Neural cell (in vitro differentiated cells): Measurements from ENCODE around the gene STAC2. TPM values are rescaled to one million over a fixed set of nuclear protein-coding genes. Genes with fewer than 3 reads are reported as not detected.

Source experiments
- H2AFZ ChIP-seq: fragments of 200-600, 300-800 bp; sonication (generic), shearing (Covaris generic); 2 replicates; pipeline ENCODE4 v1.6.0; 2014; ENCODE audit warnings: low read depth, mild to moderate bottlenecking, antibody characterized with exemption, low read length, moderate library complexity
- H3F3A ChIP-seq: fragments of 200-600 bp; shearing (Covaris generic); 2 replicates; pipeline ENCODE4 v1.6.1; 2016; ENCODE audit warnings: mild to moderate bottlenecking, moderate library complexity, mixed read lengths, antibody characterized with exemption, low read length; ENCODE audit not compliant: insufficient read depth, poor library complexity, severe bottlenecking
- H3K27ac ChIP-seq: fragments of 200-600, 300-800 bp; sonication (generic), shearing (Covaris generic); 2 replicates; pipeline ENCODE4 v1.5.1; 2014; ENCODE audit warnings: mild to moderate bottlenecking, low read length, moderate library complexity
- H3K27me3 ChIP-seq: fragments of 300-800, 200-600 bp; sonication (generic), shearing (Covaris generic); 2 replicates; pipeline ENCODE4 v1.6.0; 2014; ENCODE audit warnings: mild to moderate bottlenecking, low read depth, low read length, moderate library complexity; ENCODE audit not compliant: insufficient read depth
- H3K36me3 ChIP-seq: fragments of 300-800, 200-600 bp; sonication (generic), shearing (Covaris generic); 2 replicates; pipeline ENCODE4 v1.5.1; 2014; ENCODE audit warnings: mild to moderate bottlenecking, antibody characterized with exemption, low read length, moderate library complexity; ENCODE audit not compliant: insufficient read depth
- H3K4me2 ChIP-seq: fragments of 300-800, 200-600 bp; sonication (generic), shearing (Covaris generic); 2 replicates; pipeline ENCODE4 v1.6.0; 2014; ENCODE audit warnings: mild to moderate bottlenecking, low read length
- H3K4me3 ChIP-seq: fragments of 300-800, 200-600 bp; sonication (generic), shearing (Covaris generic); 2 replicates; pipeline ENCODE4 v1.5.1; 2014; ENCODE audit warnings: mild to moderate bottlenecking, low read length, moderate library complexity
- H3K79me2 ChIP-seq: fragments of 200-600 bp; shearing (Covaris generic); replicated peaks from 2 replicates; pipeline ENCODE4 v1.6.0; 2014; ENCODE audit warnings: mild to moderate bottlenecking, low read length, moderate library complexity; ENCODE audit not compliant: insufficient read depth
- H3K9ac ChIP-seq: fragments of 300-800, 200-600 bp; sonication (generic), shearing (Covaris generic); 2 replicates; pipeline ENCODE4 v1.6.1; 2016; ENCODE audit warnings: mild to moderate bottlenecking, low read length, mixed read lengths
- H3K9me2 ChIP-seq: fragments of 200-600 bp; shearing (Covaris generic); 2 replicates; pipeline ENCODE4 v1.6.1; 2016; ENCODE audit warnings: mild to moderate bottlenecking, low read length, mixed read lengths; ENCODE audit not compliant: insufficient read depth
- H3K9me3 ChIP-seq: fragments of 200-600, 300-800 bp; sonication (generic), shearing (Covaris generic); 2 replicates; pipeline ENCODE4 v1.6.1; 2016; ENCODE audit warnings: mild to moderate bottlenecking, mixed run types, low read length, moderate library complexity, mixed read lengths
- H4K20me1 ChIP-seq: fragments of 200-600 bp; shearing (Covaris generic); 2 replicates; pipeline ENCODE4 v1.6.1; 2016; ENCODE audit warnings: mild to moderate bottlenecking, mixed run types; ENCODE audit not compliant: insufficient read depth
- EP300 ChIP-seq: fragments of 450-650 bp; conservative IDR thresholded peaks from 2 replicates; pipeline ENCODE4 v1.6.1; 2014; ENCODE audit warnings: antibody characterized with exemption, mild to moderate bottlenecking, moderate library complexity; ENCODE audit not compliant: poor library complexity, severe bottlenecking
- EZH2 ChIP-seq: fragments of 200-600, 300-800 bp; shearing (Covaris generic), sonication (generic); IDR thresholded peaks from 2 replicates; pipeline ENCODE4 v1.6.1; 2014; ENCODE audit warnings: antibody characterized with exemption, low read length, borderline replicate concordance, mild to moderate bottlenecking; ENCODE audit not compliant: insufficient read depth, poor library complexity, severe bottlenecking
- MXI1 ChIP-seq: fragments of 450-650 bp; conservative IDR thresholded peaks from 2 replicates; pipeline ENCODE4 v1.6.1; 2014; ENCODE audit warnings: antibody characterized with exemption, mild to moderate bottlenecking; ENCODE audit not compliant: poor library complexity, severe bottlenecking
- POLR2AphosphoS5 ChIP-seq: IDR thresholded peaks from 2 replicates; pipeline ENCODE4 v1.6.1; 2012
- RAD21 ChIP-seq: fragments of 450-650 bp; conservative IDR thresholded peaks from 2 replicates; pipeline ENCODE4 v1.6.1; 2014; ENCODE audit warnings: antibody characterized with exemption, mild to moderate bottlenecking, moderate library complexity
- REST ChIP-seq: IDR thresholded peaks from 2 replicates; pipeline ENCODE4 v1.6.1; 2012; ENCODE audit warnings: borderline replicate concordance
- SMC3 ChIP-seq: fragments of 450-650 bp; conservative IDR thresholded peaks from 2 replicates; pipeline ENCODE4 v1.6.1; 2014; ENCODE audit warnings: antibody characterized with exemption, mild to moderate bottlenecking, moderate library complexity; ENCODE audit not compliant: poor library complexity
- TAF1 ChIP-seq: IDR thresholded peaks from 2 replicates; pipeline ENCODE4 v1.6.1; 2012; ENCODE audit warnings: low read depth
- polyA plus RNA-seq: library from polyadenylated mRNA; depleted of rRNA; stranded (reverse); fragments of >200 nt; gene quantifications from 2 replicates; pipeline ENCODE4 v1.2.3, GENCODE V29; 2014
- TF ChIP-seq, protein P1 (sequence below): fragments of 450-650 bp; IDR thresholded peaks from 2 replicates; pipeline ENCODE4 v1.5.1; 2014; ENCODE audit warnings: antibody characterized with exemption, mild to moderate bottlenecking, moderate library complexity; ENCODE audit not compliant: poor library complexity, severe bottlenecking

The STAC2 gene
- polyA plus RNA-seq, 1 donor from 2014 or later, result not detected

DNA sequence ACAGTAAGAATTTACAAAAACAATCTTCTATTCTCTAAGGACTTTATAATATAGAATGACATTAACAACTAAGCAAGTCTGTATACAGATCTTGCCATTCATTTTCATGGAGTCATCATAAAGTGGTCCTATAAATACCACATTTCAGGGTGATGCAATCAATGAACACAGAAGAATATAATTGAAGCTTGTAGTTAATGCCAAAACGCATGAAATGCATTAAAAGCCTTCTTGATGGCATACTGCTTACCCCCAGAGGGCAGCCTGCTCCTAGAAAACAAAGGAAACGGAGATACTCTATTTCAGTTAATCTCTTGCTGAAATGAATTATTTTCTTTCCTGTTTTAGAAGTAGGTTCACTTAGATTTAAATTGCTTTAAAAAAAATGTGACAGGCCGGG, 45.2 kb upstream of the STAC2 start:
- H3K36me3 ChIP-seq, result no peaks in the 10 kb centered on the region
- H3K4me2 ChIP-seq, result no peak overlapping the region
- H2AFZ ChIP-seq, result no peak overlapping the region
- no peak overlapping the region for H3K27ac ChIP-seq
- no peaks in the 10 kb centered on the region for H3K79me2 ChIP-seq
- H3K27me3 ChIP-seq, result no peaks in the 10 kb centered on the region
- H3K9ac ChIP-seq, result no peak overlapping the region
- H3K9me2 ChIP-seq, result no peaks in the 10 kb centered on the region
- H4K20me1 ChIP-seq, result no peaks in the 10 kb centered on the region
- no peaks in the 10 kb centered on the region for H3K9me3 ChIP-seq
- no peak overlapping the region for H3K4me3 ChIP-seq
- H3F3A ChIP-seq, result no peaks in the 10 kb centered on the region
- TF ChIP-seq MXI1, result no peak
- TF ChIP-seq, protein P1, sequence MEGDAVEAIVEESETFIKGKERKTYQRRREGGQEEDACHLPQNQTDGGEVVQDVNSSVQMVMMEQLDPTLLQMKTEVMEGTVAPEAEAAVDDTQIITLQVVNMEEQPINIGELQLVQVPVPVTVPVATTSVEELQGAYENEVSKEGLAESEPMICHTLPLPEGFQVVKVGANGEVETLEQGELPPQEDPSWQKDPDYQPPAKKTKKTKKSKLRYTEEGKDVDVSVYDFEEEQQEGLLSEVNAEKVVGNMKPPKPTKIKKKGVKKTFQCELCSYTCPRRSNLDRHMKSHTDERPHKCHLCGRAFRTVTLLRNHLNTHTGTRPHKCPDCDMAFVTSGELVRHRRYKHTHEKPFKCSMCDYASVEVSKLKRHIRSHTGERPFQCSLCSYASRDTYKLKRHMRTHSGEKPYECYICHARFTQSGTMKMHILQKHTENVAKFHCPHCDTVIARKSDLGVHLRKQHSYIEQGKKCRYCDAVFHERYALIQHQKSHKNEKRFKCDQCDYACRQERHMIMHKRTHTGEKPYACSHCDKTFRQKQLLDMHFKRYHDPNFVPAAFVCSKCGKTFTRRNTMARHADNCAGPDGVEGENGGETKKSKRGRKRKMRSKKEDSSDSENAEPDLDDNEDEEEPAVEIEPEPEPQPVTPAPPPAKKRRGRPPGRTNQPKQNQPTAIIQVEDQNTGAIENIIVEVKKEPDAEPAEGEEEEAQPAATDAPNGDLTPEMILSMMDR, result peak; percentile 20
- no peak for TF ChIP-seq EP300
- TF ChIP-seq TAF1, result no peak
- peak; percentile 24 for TF ChIP-seq RAD21
- TF ChIP-seq SMC3, result peak; percentile 13
- no peak for TF ChIP-seq REST

- no peaks in the 10 kb centered on the region for H3K79me2 ChIP-seq
- H3K9me2 ChIP-seq, result no peaks in the 10 kb centered on the region
- H3K36me3 ChIP-seq, result no peaks in the 10 kb centered on the region
- no peaks in the 10 kb centered on the region for H3K9me3 ChIP-seq
- no peak overlapping the region for H3K27ac ChIP-seq
- no peak overlapping the region for H2AFZ ChIP-seq
- no peaks in the 10 kb centered on the region for H4K20me1 ChIP-seq
- H3F3A ChIP-seq, result no peaks in the 10 kb centered on the region
- no peak for TF ChIP-seq POLR2AphosphoS5
- no peak for TF ChIP-seq MXI1
- TF ChIP-seq EZH2, result no peak
- no peak for TF ChIP-seq RAD21
- TF ChIP-seq, protein P1, result no peak
- no peak for TF ChIP-seq REST
- no peak for TF ChIP-seq TAF1
- H3K27me3 ChIP-seq, result no peaks in the 10 kb centered on the region
- H3K9ac ChIP-seq, result no peak overlapping the region
- no peak overlapping the region for H3K4me2 ChIP-seq
- H3K4me3 ChIP-seq, result no peak overlapping the region
These were observed 38.4 kb upstream of the STAC2 start for GRCh38 chr17:39264119-39264518.
